Globus pallidus (tissue), 1 donor: ENCODE results near the gene NCAPG2.

Experiments used
- DNase-seq: peaks from one replicate; pipeline ENCODE4 v3.0.0-alpha.2; 2015; ENCODE audit warnings: low spot score

NCAPG2 gene

GRCh38 chr7:158595068-158595467, 109.5 kb downstream of the NCAPG2 start:
- DNase-seq, result peak; percentile 11

- no peak for DNase-seq
Observed at GRCh38 chr7:158592541-158592940, 112.1 kb downstream of the NCAPG2 start.

DNA sequence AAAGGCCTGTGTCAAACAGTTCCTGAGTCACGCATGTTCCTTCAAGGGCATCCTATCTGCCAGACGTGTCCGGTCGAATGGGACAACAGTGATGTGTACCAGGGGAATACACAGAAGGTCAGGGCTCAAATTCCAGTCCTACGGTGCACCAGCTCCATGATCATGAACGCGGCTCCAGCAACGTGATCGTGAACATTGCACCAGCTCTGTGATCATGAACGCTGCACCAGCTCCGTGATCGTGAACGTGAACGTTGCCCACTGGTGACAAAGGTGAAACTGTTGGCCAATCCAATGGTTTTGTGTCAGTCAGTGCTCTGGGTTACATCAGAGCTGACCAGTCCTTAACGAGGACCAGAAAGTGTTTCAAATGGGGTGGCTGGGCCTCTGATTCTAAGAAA, 112.7 kb downstream of the NCAPG2 start:
- DNase-seq, result no peak

- no peak for DNase-seq
Observed at GRCh38 chr7:158590181-158590530, 114.4 kb downstream of the NCAPG2 start.

- no peak for DNase-seq
Observed at GRCh38 chr7:158589653-158590052, 115.0 kb downstream of the NCAPG2 start.

- no peak for DNase-seq
Observed at GRCh38 chr7:158588878-158589442, 115.6 kb downstream of the NCAPG2 start.

- no peak for DNase-seq
Observed at GRCh38 chr7:158588085-158588877, 116.3 kb downstream of the NCAPG2 start.

DNA sequence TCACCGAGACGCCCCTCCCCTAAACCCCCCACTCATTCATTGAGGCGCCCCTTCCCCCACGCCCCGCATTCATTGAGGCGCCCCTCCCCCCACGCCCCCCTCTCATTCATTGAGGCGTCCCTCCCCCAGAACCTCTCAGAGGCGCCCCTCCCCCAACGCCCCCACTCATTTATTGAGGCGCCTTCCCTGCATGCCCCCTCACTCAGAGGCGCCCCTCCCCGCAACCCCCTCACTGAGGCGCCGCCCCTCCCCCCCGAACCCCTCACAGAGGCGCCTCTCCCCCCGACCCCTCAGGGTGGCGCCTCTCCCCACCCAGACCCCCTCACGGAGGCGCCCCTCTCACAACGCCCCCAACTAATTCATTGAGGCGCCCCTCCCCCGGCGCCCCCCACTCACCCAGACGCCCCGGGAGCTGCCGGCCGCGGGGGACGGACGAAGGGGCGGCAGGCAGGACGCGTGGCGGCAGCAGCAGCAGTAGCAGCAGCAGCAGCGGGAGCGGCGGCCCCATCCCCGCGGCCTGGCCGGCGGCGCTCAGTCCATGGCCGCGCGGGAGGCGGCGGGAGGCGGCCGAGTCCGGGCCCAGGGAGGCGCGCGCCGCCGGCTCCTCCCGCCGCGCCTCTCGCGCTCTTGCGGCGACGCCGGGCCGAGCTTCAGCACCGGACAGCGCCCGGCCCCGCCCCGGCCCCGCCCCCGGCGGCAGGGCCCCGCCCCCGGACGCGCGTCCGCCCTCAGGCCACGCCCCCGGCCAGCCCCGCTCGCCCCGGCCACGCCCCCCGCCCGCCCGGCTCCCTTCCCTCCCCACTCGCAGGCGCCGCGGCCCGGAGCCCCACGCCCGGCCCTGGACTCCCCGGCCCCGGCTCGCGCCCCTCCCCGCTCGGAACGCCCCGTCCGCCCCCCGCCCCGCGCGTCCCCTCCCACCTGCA, 117.2 kb downstream of the NCAPG2 start, which contains the start of gene PTPRN2:
PTPRN2 (minus strand) TSS at position 662 of the 923 bp plus-strand sequence.
- DNase-seq, result peak; percentile 35

DNA sequence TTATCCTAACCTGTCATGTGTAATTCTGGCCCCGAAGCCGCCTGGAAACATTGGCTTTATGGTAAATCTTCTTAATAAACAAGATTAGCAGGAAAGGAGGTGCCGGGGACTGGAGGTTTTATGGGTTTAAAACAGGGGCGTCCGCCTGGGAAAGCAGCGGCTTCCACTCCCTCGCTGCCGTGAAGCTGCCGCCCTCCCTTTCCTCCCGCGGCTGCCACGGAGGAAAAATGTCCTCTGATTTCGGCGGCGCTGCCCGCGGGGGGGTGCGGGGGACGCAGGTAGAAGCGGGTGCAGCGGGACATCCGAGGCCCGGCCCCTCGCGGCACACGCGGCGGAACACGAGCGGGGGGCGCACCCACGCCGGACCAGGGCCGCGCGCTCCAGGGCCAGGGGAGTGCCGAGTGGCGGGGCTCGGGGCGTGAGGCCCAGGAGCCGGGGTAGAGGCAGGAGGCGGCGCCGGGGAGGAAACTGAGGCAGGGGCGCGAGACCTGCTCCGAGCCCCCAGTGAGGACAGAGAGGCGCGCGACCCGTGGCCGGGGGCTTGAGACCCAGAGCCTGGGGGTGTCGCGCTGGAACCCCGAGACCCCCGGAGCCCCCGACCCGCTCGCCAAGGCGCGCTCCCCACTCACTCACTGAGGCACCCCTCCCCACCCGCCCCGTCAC, 118.0 kb downstream of the NCAPG2 start:
- DNase-seq, result no peak

DNA sequence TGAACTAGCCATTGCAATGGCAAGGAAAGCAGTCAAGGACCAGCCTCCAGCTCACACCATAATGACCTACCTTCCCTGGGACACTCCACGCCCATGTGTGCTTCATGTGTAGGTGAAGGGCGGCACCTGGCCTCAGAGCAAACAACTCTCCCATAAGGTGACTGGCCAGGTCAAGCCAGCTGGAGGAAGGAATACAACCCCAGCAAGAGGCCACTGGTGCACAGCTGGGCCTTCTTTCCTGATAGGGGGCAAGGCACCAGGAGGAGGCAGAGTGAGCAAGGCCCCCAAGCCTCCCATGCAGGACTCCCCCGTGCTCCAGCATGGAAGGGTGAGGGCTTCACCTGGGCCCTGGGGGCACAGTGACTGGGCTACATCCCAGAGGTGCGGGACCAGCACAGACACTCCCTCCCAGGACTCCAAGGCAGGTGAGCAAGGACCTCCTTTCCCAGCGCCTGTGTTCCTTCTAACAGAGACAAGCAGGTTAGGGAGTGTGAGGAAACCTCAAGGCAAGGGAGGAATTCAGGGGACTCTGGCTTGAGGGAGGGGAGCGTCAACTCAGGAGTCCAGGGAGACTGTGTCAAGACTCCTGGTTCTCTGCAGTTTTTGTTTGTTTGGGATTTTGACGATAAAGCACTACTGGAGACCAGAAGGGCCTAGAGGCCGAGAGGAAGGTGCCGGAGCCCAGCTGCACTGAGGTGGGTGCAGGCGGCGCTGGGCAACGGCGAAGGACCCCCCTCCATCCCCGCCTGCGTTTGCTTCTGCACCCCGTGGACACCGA, 118.7 kb downstream of the NCAPG2 start:
- no peak for DNase-seq

DNA sequence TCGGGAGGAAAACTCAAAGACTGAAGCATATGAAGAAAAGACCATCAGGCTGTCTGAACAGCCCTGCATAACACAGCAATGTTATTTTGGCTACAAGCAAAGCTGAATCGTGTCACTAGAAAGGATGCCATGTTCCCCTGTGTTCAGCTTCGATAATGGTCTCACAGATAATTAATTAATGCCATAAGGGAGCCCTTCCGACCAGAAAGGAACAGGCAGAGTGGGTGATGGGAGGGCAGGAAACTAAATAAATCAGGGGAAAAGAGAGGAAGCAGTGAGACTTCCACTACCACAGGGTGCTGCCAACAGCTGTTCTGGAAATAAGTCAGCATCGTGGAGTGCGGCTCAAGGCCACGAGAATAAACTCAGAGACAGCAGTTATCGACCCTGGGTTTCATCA, 120.2 kb downstream of the NCAPG2 start:
- DNase-seq, result no peak

GRCh38 chr7:158583810-158584209, 120.8 kb downstream of the NCAPG2 start:
- DNase-seq, result no peak

- no peak for DNase-seq
Observed at GRCh38 chr7:158583143-158583542, 121.5 kb downstream of the NCAPG2 start.

DNA sequence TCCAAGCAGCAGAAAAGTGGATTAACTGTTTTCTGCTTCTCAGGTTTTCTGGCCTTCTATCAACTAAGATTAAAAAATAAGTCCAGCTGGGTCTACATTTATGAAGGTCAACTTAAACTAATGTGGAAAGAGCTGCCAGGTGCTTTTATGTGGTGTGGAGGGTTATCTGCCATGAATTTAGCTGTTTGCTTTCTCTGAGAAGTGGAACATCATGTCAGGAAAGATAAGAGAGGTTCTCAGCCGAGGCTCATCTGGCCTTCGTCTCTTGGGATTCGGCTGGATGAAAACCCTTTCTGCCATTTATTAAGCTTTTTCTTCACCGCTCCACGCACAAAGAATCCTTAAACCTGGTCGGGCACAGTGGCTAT, 122.5 kb downstream of the NCAPG2 start:
- no peak for DNase-seq

GRCh38 chr7:158581440-158582088, 123.0 kb downstream of the NCAPG2 start:
- no peak for DNase-seq
